OCI-LY1 (cell line): ENCODE results near the gene LRRK2.

Source experiments
- H2AFZ ChIP-seq: fragments of 200-600 bp; sonication (generic), shearing (Covaris generic); 2 replicates; pipeline ENCODE4 v1.6.0; 2014; ENCODE audit warnings: antibody characterized with exemption, mild to moderate bottlenecking, low read length
- H3F3A ChIP-seq: fragments of 200-600 bp; sonication (generic), shearing (Covaris generic); 2 replicates; pipeline ENCODE4 v1.6.0; 2014; ENCODE audit warnings: mild to moderate bottlenecking, antibody characterized with exemption, low read length, moderate library complexity; ENCODE audit not compliant: insufficient read depth
- H3K27ac ChIP-seq: fragments of 200-600 bp; sonication (generic); 2 replicates; pipeline ENCODE4 v1.5.1; 2014; ENCODE audit warnings: low read length, mixed run types, mild to moderate bottlenecking, low read depth; ENCODE audit not compliant: poor library complexity, severe bottlenecking
- H3K27me3 ChIP-seq: fragments of 200-600 bp; sonication (generic); 2 replicates; pipeline ENCODE4 v1.6.0; 2014; ENCODE audit warnings: antibody characterized with exemption, mild to moderate bottlenecking, low read length, moderate library complexity; ENCODE audit not compliant: insufficient read depth
- H3K36me3 ChIP-seq: fragments of 200-600 bp; sonication (generic); 2 replicates; pipeline ENCODE4 v1.6.1; 2014; ENCODE audit warnings: mild to moderate bottlenecking, antibody characterized with exemption, low read length, moderate library complexity, mixed read lengths; ENCODE audit not compliant: insufficient read depth
- H3K4me1 ChIP-seq: fragments of 200-600 bp; sonication (generic); 2 replicates; pipeline ENCODE4 v1.5.1; 2014; ENCODE audit warnings: mild to moderate bottlenecking, low read length, moderate library complexity; ENCODE audit not compliant: insufficient read depth, severe bottlenecking
- H3K4me2 ChIP-seq: fragments of 200-600 bp; sonication (generic), shearing (Covaris generic); 2 replicates; pipeline ENCODE4 v1.6.1; 2014; ENCODE audit warnings: low read length
- H3K4me3 ChIP-seq: fragments of 200-600 bp; sonication (generic); 2 replicates; pipeline ENCODE4 v1.5.1; 2014; ENCODE audit warnings: low read length, low read depth, mild to moderate bottlenecking, mixed read lengths; ENCODE audit not compliant: poor library complexity, severe bottlenecking
- H3K79me2 ChIP-seq: fragments of 200-600 bp; shearing (Covaris generic); 2 replicates; pipeline ENCODE4 v1.6.1; 2016; ENCODE audit warnings: mixed run types, low read length, mixed read lengths; ENCODE audit not compliant: insufficient read depth
- H3K9ac ChIP-seq: fragments of 200-600 bp; sonication (generic), shearing (Covaris generic); 2 replicates; pipeline ENCODE4 v1.6.1; 2014; ENCODE audit warnings: mild to moderate bottlenecking, low read length, mixed read lengths
- H3K9me2 ChIP-seq: fragments of 200-600 bp; sonication (generic), shearing (Covaris generic); 2 replicates; pipeline ENCODE4 v1.6.1; 2014; ENCODE audit warnings: low read depth, mild to moderate bottlenecking, low read length, mixed read lengths
- H3K9me3 ChIP-seq: fragments of 200-600 bp; shearing (Covaris generic); 2 replicates; pipeline ENCODE4 v1.6.1; 2014; ENCODE audit warnings: low read length, mixed read lengths
- H4K20me1 ChIP-seq: fragments of 200-600 bp; sonication (generic), shearing (Covaris generic); 2 replicates; pipeline ENCODE4 v1.6.0; 2016; ENCODE audit warnings: mild to moderate bottlenecking, low read length; ENCODE audit not compliant: insufficient read depth
- CTCF ChIP-seq: fragments of 200-600 bp; sonication (generic), shearing (Covaris generic); IDR thresholded peaks from 2 replicates; pipeline ENCODE4 v1.5.1; 2017; ENCODE audit warnings: mild to moderate bottlenecking, antibody characterized with exemption, low read length, moderate library complexity, mixed read lengths
- EZH2 ChIP-seq: fragments of 200-600 bp; sonication (generic), shearing (Covaris generic); IDR thresholded peaks from 2 replicates; pipeline ENCODE4 v1.8.0; 2017; ENCODE audit warnings: borderline replicate concordance, mixed run types, mild to moderate bottlenecking, antibody characterized with exemption, low read length, moderate library complexity, mixed read lengths

The LRRK2 gene

GRCh38 chr12:40327535-40327934 is 102.7 kb downstream of the LRRK2 start:
- no peak overlapping the region for H3K4me3 ChIP-seq

GRCh38 chr12:40330180-40330579 is 105.4 kb downstream of the LRRK2 start:
- H3K9me3 ChIP-seq, result peaks cover 11% of the 10 kb centered on the region; the same call in 1 of the 2 replicates
- no peak overlapping the region for H3K4me3 ChIP-seq
- H3K9ac ChIP-seq, result no peak overlapping the region
- no peaks in the 10 kb centered on the region for H3K27me3 ChIP-seq
- H3K4me2 ChIP-seq, result no peak overlapping the region
- H3K79me2 ChIP-seq, result no peaks in the 10 kb centered on the region
- TF ChIP-seq EZH2, result no peak
- TF ChIP-seq CTCF, result no peak
- H2AFZ ChIP-seq, result no peak overlapping the region
- no peaks in the 10 kb centered on the region for H3K9me2 ChIP-seq
- H3K4me1 ChIP-seq, result no peaks in the 10 kb centered on the region
- H4K20me1 ChIP-seq, result no peaks in the 10 kb centered on the region
- H3K36me3 ChIP-seq, result no peaks in the 10 kb centered on the region
- no peak overlapping the region for H3K27ac ChIP-seq
- no peaks in the 10 kb centered on the region for H3F3A ChIP-seq

More at GRCh38 chr12:40327535-40327934, 102.7 kb downstream of the LRRK2 start:
- Histone ChIP-seq H3K4me1 (no peaks in the 10 kb centered on the region), H3F3A (no peaks in the 10 kb centered on the region), H3K27ac (no peak overlapping the region), H3K79me2 (no peaks in the 10 kb centered on the region), H3K36me3 (no peaks in the 10 kb centered on the region), H4K20me1 (no peaks in the 10 kb centered on the region), H3K9me3 (peaks cover 11% of the 10 kb centered on the region; the same call in 1 of the 2 replicates), H3K4me2 (no peak overlapping the region), H3K9me2 (no peaks in the 10 kb centered on the region), H2AFZ (no peak overlapping the region), H3K9ac (no peak overlapping the region), H3K27me3 (no peaks in the 10 kb centered on the region)
- TF ChIP-seq CTCF, result no peak
- no peak for TF ChIP-seq EZH2

- TF ChIP-seq EZH2, result no peak
- TF ChIP-seq CTCF, result no peak
- Histone ChIP-seq H4K20me1 (no peaks in the 10 kb centered on the region), H3F3A (no peaks in the 10 kb centered on the region), H3K4me1 (no peaks in the 10 kb centered on the region), H3K79me2 (no peaks in the 10 kb centered on the region), H3K27ac (no peak overlapping the region), H3K4me3 (no peak overlapping the region), H3K9me2 (no peaks in the 10 kb centered on the region), H2AFZ (no peak overlapping the region), H3K9me3 (peaks cover 11% of the 10 kb centered on the region; the same call in 1 of the 2 replicates), H3K9ac (no peak overlapping the region), H3K4me2 (no peak overlapping the region), H3K27me3 (no peaks in the 10 kb centered on the region), H3K36me3 (no peaks in the 10 kb centered on the region)
These were observed 107.1 kb downstream of the LRRK2 start for GRCh38 chr12:40331886-40332285.
